Fibroblast of gingiva (primary cell): ENCODE measurements around the gene SCAF4.

Source experiments
- DNase-seq: peaks from one replicate; pipeline ENCODE4 v3.0.0-alpha.2; 2011; ENCODE audit warnings: low read depth

Gene SCAF4

GRCh38 chr21:31741116-31741515 is 9.2 kb upstream of the SCAF4 start:
- peak; percentile 24 for DNase-seq

- DNase-seq, result peak; percentile 86
These were observed 5.9 kb upstream of the SCAF4 start for GRCh38 chr21:31737586-31738397.

GRCh38 chr21:31735511-31735992 is 3.6 kb upstream of the SCAF4 start:
- DNase-seq, result no peak

GRCh38 chr21:31733551-31734149 is 1.7 kb upstream of the SCAF4 start:
- DNase-seq, result peak; percentile 42

GRCh38 chr21:31732597-31733550 is 956 bp upstream of the SCAF4 start:
- no peak for DNase-seq

- DNase-seq, result peak; percentile 49
These were observed 662 bp downstream of the SCAF4 start for GRCh38 chr21:31731056-31731856.

- DNase-seq, result no peak
These were observed 1.2 kb downstream of the SCAF4 start for GRCh38 chr21:31730712-31731055.

GRCh38 chr21:31729622-31730343 is 2.1 kb downstream of the SCAF4 start:
- no peak for DNase-seq

- DNase-seq, result no peak
These were observed 3.0 kb downstream of the SCAF4 start for GRCh38 chr21:31728952-31729351.

GRCh38 chr21:31728191-31728590 is 3.7 kb downstream of the SCAF4 start:
- no peak for DNase-seq

GRCh38 chr21:31727181-31727580 is 4.7 kb downstream of the SCAF4 start:
- peak; percentile 24 for DNase-seq

GRCh38 chr21:31726407-31726806 is 5.5 kb downstream of the SCAF4 start:
- DNase-seq, result no peak

- DNase-seq, result no peak
These were observed 6.6 kb downstream of the SCAF4 start for GRCh38 chr21:31725202-31725839.

- DNase-seq, result no peak
These were observed 7.4 kb downstream of the SCAF4 start for GRCh38 chr21:31724552-31724951.

GRCh38 chr21:31721381-31721780 is 10.5 kb downstream of the SCAF4 start:
- DNase-seq, result no peak

GRCh38 chr21:31720739-31721138 is 11.2 kb downstream of the SCAF4 start:
- no peak for DNase-seq

- DNase-seq, result no peak
These were observed 11.6 kb downstream of the SCAF4 start for GRCh38 chr21:31720330-31720729.

GRCh38 chr21:31716106-31716505 is 15.8 kb downstream of the SCAF4 start:
- DNase-seq, result no peak

GRCh38 chr21:31714741-31715365 is 17.1 kb downstream of the SCAF4 start:
- DNase-seq, result no peak
